Heart left ventricle (tissue), 13 donors: ENCODE data around the gene TRIM27.

Experiments used
- CTCF ChIP-seq, 12 donors: fragments of 200-600 bp; sonication (generic) in 4 of 12; IDR thresholded peaks; one replicate each; pipeline versions ENCODE4 v1.5.0 to v1.8.0; 2018 to 2022; ENCODE audit warnings: antibody characterized with exemption in 12 of 12, mild to moderate bottlenecking in 5 of 12
- POLR2A ChIP-seq, 2 donors: fragments of 450-650 bp; IDR thresholded peaks; one replicate each; pipeline ENCODE4 v1.6.1; 2017; ENCODE audit warnings: antibody characterized with exemption in 2 of 2, mild to moderate bottlenecking in 2 of 2, moderate library complexity in 2 of 2
- donor health status: ischemic (EF 13 %, LVEDD 7.1; RV severe dilation, severe dysfunction).
- donor health status: DM: no; HTN: yes; CAD: no.
- donor health status: DM: no; HTN: no; CAD: no.
- donor health status: ischemic (EF 25% LVEDD 6.9; RV normal size, moderate dysfunction).
- donor health status: ischemic (EF 25% LVEDD 5.7; RV mildly dilated, moderate dysfunction).
- donor health status: ischemic (EF 35%, LVEDD 5.7; RV mildly dilated, moderate dysfunction).
- donor health status: nonischemic (EF 11% LVEDD 7.7; RV severe dilation, severe dysfunction).
- donor health status: DM: yes; HTN: yes; CAD: no.
- donor health status: PGD.
- donor health status: ischemic (EF 29% LVEDD 5.4; RV normal size, mild dysfunction).
- donor health status: nonischemic (EF 23%, LVEDD 6.1; RV moderate dilation, normal function).

GRCh38 chr6:28901831-28902230, 22.0 kb downstream of the TRIM27 start:
- no peak for TF ChIP-seq CTCF (IDR thresholded peaks at IDR 0.05)
- no peak for TF ChIP-seq POLR2A (IDR thresholded peaks at IDR 0.05)
